ELR (cell line): ENCODE data around the gene CWC15.
"Not testable (repeated sequence)": the region's sequence is repeated elsewhere in the genome, so short reads cannot be mapped to it uniquely, and the experiment has no call there.

Experiments used
- DNase-seq: peaks from one replicate; pipeline ENCODE4 v3.0.0-alpha.2; 2015; ENCODE audit warnings: low read depth

CWC15 gene

GRCh38 chr11:94973099-94973968 lies at the start of gene CWC15, which contains the start of gene KDM4D:
Gene CWC15 (minus strand): TSS chr11:94973556. CDS start chr11:94972185, 1,371 bp downstream.
Gene KDM4D (plus strand): TSS chr11:94973709. CDS start chr11:94997373, 23,664 bp downstream.
- peak; percentile 95 for DNase-seq

- DNase-seq, result not testable (repeated sequence)
Measured at GRCh38 chr11:95021468-95021867, 48.1 kb upstream of the CWC15 start.

DNA sequence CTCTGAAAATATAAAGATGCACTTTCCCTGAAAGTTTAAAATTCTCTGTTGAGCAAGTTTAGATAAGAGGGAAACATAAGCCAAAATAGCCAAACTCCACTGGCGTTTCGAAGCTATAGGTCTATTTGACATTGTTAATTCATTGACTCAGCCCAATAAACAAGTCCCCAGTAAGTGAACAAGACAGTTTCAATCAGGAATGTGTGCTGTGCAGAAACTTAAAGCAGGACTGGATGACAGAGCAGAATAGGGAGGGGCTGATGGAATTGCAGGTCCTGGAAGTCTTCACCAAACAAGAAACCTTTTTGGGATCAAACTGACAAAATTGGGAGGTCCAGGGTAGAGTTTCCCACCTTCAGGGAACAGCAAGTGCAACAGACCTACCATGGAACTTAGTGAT lies 42.8 kb upstream of the CWC15 start:
- peak; percentile 5 for DNase-seq

- DNase-seq, result no peak
Measured at GRCh38 chr11:95014184-95014821, 40.9 kb upstream of the CWC15 start.

- DNase-seq, result no peak
Measured at GRCh38 chr11:95011376-95011775, 38.0 kb upstream of the CWC15 start.

- DNase-seq, result no peak
Measured at GRCh38 chr11:95005642-95006041, 32.3 kb upstream of the CWC15 start.

DNA sequence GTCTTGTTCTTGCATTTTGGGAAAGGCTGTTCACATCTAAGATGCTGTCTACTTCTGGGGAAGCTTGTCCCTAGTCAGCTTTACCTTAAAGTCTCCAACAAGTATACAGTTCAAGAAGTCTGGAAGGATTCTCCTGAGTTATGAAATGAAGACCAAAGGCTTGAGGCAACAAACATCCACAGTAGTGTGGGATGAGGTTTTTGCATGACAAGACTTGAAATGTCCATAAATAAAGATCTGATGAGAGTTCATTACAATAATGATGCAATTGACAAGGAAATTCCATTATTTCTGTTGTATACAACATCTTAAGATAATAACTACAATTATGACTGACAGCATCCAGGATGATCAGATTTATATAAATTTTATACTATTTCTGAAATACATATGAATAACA lies 30.4 kb upstream of the CWC15 start:
- DNase-seq, result no peak

GRCh38 chr11:94998285-94998684 lies 24.9 kb upstream of the CWC15 start:
- no peak for DNase-seq

- no peak for DNase-seq
Measured at GRCh38 chr11:94997437-94997836, 24.1 kb upstream of the CWC15 start.

- DNase-seq, result no peak
Measured at GRCh38 chr11:94993400-94993943, 20.1 kb upstream of the CWC15 start.

DNA sequence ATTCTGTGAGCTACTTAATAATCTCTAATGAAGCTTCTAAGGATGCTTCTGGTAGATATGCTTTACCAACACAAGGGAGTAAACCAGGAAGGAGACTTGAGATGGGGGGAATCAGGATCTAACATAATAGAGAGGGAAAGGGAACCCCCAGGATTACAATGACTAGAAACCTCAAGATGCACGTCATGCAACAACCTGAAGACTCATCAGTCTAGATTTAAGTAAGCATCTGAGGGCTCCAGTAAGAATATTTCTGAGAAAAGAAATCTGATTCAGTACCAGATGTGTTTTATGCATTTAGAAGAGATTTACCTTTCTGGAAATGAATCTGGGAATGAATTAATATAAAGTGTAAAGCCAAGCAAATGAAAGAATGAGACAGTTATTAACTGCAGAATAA lies 15.4 kb upstream of the CWC15 start:
- no peak for DNase-seq

DNA sequence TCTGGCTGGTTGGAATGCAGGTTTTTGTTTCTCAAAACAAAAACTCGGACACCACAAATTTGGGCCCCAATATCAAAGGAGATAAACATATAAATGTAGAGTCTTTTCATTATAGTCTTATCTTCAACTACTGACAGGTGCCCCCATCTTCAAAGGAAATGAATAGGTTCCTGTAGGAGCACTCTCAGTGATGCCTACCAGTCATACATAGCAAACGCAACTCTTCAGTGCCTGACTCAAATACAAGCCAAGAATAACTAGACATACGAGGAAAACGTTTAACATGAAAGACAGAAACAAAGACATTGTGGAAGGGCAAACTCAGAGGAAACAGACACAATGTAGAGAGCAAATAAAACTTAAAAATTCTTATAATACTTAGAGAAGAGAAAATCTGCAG lies 14.0 kb upstream of the CWC15 start:
- DNase-seq, result no peak

DNA sequence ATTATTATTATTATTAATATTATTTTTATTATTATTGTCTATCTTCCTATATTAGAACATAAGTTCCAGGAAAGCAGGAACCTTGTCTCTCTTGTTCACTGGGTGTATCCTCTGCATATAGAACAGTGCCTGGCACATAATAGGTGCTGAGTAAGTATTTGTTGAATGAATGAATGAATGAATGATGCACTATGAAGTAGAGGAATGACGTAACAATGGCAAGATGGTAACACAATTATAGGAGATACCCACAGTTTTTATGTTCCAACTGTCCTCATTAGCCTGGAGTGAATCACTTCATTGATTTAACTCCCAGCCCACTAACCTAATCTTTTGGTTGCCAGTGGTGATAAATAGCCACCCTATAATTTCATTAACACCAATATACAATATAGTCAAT lies 2.2 kb upstream of the CWC15 start:
- DNase-seq, result no peak

DNA sequence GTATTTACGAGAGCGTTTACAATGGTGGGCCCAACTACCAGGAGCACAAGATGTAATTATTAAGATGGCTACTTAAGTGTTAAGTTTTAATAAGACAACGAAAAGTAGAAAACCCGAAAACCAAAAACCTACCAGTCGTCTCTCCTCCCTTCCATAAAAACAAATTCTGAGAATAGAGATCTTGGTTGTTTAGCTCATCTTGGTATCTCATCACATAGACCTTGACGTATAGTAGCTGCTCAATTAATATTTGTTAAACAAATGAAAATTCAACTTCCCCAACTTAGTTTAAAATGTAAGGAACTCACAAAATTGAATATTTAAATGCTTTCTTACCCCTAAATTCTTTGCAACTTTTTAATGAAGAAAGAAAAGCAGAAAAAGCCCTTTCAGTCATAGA lies 822 bp upstream of the CWC15 start:
- DNase-seq, result peak; percentile 11

DNA sequence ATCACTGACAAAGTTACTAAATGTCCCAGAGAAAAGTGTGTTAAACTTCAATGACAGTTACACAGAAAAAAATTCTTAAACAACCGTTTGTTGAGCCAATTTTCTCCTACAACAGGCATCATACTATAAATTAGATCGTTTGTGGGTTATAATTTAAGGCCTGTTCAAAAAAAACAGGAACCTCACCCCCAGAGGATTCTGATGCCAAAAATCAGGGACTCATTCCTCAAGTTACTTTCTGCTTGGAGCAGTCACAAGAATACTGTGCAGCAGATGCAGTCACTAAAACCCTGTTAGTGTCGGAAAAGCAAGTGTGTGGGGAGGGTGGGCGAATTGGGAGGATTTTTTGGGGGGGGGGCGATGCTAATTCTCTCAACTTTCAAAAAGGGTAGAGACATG lies 657 bp downstream of the CWC15 start:
- DNase-seq, result no peak

GRCh38 chr11:94968334-94968958 lies 4.9 kb downstream of the CWC15 start:
- DNase-seq, result peak; percentile 68

- DNase-seq, result no peak
Measured at GRCh38 chr11:94964934-94965333, 8.4 kb downstream of the CWC15 start.

DNA sequence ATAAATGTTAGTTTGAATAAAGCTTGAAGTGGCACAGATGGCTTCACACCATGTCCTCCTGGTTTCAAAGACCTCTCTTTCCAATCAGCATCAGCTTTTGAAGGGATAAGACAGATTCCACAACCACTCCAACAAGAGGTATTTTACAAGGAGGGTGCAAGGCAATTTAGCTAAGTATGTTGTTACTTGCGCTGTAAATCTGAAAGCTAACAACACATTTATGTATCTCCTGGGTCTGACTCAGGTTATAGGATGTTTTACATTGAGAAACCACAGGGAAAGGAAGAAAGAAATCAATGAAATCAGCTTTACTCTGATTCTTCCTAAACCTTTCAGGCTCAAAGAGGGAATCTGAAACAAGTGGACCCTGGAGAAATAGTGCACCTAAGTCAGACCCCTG lies 12.1 kb downstream of the CWC15 start:
- no peak for DNase-seq

- DNase-seq, result no peak
Measured at GRCh38 chr11:94960488-94960887, 12.9 kb downstream of the CWC15 start.

GRCh38 chr11:94959179-94959578 lies 14.2 kb downstream of the CWC15 start:
- DNase-seq, result no peak

GRCh38 chr11:94958121-94958696 lies 15.1 kb downstream of the CWC15 start:
- peak; percentile 51 for DNase-seq

DNA sequence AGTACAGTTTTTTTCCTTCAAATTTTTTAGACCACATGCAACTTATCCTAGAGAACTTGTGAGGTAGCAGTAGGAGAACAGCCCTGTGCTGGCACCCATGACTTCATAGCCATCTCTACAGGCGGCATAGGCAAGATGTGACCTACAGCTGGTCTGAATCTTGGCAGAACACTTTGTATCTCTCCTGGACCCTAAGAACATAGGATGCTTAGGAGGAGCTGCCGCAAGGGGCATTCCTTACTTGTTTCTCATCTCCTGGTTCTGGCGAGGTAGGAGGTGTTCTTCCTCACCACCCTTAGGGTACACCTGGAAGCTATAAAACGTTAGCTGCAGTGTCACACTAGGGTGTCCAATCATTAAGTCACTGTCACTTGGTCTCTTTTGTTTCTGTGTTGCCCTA lies 16.4 kb downstream of the CWC15 start:
- peak; percentile 12 for DNase-seq
